Muscle of leg (tissue), 11 donors: ENCODE results near the gene PPIB. TPM values are rescaled to one million over a fixed set of nuclear protein-coding genes. Genes with fewer than 3 reads are reported as not detected.
A peak's percentile ranks its signal among the peaks of the same experiment; 100 is the strongest.

ENCODE experiments used
- DNase-seq: peaks from one replicate; pipeline ENCODE4 v3.0.0; 2013
- H3K27ac ChIP-seq: one replicate; pipeline ENCODE4 v1.5.1; 2013; ENCODE audit warnings: mild to moderate bottlenecking, low read length, control low read depth
- H3K27me3 ChIP-seq: one replicate; pipeline ENCODE4 v1.6.1; 2013; ENCODE audit warnings: low read length; ENCODE audit not compliant: control insufficient read depth, insufficient read depth
- H3K36me3 ChIP-seq: one replicate; pipeline ENCODE4 v1.6.1; 2013; ENCODE audit warnings: low read length; ENCODE audit not compliant: control insufficient read depth, insufficient read depth
- H3K4me1 ChIP-seq: one replicate; pipeline ENCODE4 v1.6.1; 2013; ENCODE audit warnings: low read length; ENCODE audit not compliant: control insufficient read depth, insufficient read depth
- H3K4me3 ChIP-seq: one replicate; pipeline ENCODE4 v1.5.1; 2013; ENCODE audit warnings: low read length, control low read depth
- H3K9me3 ChIP-seq: replicated peaks from 2 replicates; pipeline ENCODE4 v1.6.1; 2013; ENCODE audit warnings: low read depth, low read length; ENCODE audit not compliant: control insufficient read depth
- WGBS: methylation state at CpG from one replicate; pipeline ENCODE4 v1.1.5; 2013; ENCODE audit warnings: missing lambda C conversion rate; ENCODE audit not compliant: insufficient coverage; 5-methylcytosine and 5-hydroxymethylcytosine counted together
- polyA plus RNA-seq, 8 donors: library from polyadenylated mRNA; unstranded; fragments of 120-200 nt; gene quantifications; one replicate each; pipeline versions ENCODE4 v1.2.1 to v1.2.3, GENCODE V29; 2013; ENCODE audit warnings: inconsistent platforms in 1 of 8, low replicate concordance in 1 of 8; ENCODE audit not compliant: insufficient read length in 8 of 8, insufficient read depth in 1 of 8
- total RNA-seq: library from RNA; stranded (reverse); fragments of 120-200 nt; gene quantifications from one replicate; pipeline ENCODE4 v1.2.4, GENCODE V29; 2013

The PPIB gene
- total and polyA plus RNA-seq, 9 donors = 265 to 490 (median 338) TPM

DNA sequence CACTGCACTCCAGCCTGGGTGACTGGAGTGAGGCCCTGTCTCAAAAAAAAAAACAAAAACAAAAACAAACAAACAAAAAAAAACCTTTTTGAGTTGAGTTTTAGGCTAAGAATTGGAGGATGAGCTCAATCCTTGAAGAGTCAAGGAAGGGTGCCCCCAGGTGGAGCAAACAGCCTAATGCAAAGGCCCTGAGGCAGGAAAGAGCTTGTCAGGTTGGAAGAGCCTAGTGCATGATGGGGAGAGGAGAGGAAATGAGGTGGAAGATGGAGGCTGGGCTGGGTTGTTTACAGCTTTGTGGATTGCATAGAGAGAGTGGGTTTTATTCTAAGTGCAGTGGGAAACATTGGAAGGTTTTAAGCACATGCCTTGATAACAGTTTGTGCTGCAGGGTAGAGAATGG, 13.4 kb downstream of the PPIB start:
- DNase-seq = no peak
- H3K9me3 ChIP-seq = no peaks in the 10 kb centered on the region
- H3K36me3 ChIP-seq = peaks cover 22% of the 10 kb centered on the region
- H3K27me3 ChIP-seq = peaks cover 25% of the 10 kb centered on the region
- H3K4me3 ChIP-seq = no peak overlapping the region
- no peak overlapping the region for H3K27ac ChIP-seq
- peaks cover 38% of the 10 kb centered on the region for H3K4me1 ChIP-seq

DNA sequence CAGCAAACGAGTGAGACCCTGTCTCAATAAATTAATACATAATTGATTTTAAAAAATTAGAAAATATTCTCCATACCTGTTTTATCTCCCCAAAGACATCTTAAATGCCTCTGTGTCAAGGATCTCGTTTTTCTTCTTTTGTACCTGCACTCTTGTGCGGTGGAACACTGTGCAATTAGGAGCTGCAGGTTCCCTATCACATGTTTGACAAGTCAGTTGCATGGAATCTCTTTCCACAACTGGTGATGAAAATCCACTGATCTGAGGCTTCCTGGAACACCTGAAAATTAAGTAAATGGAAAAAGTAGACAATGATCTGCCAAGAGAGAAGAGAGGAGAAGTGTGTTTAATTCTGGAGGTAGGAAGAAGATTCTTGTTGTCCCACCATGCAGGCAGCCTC, 14.2 kb downstream of the PPIB start:
- no peak for DNase-seq
- WGBS = 72% methylated on average over 2 of the region's 3 CpGs
- no peaks in the 10 kb centered on the region for H3K9me3 ChIP-seq
- peaks cover 29% of the 10 kb centered on the region for H3K4me1 ChIP-seq
- H3K4me3 ChIP-seq = no peak overlapping the region
- H3K27me3 ChIP-seq = peaks cover 25% of the 10 kb centered on the region
- H3K27ac ChIP-seq = no peak overlapping the region
- peaks cover 22% of the 10 kb centered on the region for H3K36me3 ChIP-seq

DNA sequence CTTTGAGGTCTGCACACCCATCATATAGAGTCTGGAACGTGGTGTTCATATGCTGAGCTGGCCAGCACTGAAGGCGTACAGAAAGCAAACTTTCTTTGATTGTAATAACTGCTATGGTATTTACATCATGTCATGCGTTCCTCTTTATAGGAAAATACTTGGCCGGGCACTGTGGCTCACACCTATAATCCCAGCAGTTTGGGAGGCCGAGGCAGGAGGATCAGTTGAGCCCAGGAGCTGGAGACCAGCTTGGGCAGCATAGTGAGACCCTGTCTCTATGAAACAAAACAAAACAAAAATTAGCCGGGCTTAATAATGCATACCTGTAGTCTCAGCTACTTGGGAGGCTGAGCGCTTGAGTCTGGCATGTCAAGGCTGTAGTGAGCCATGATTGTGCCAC, 14.7 kb downstream of the PPIB start:
- 80% methylated on average over 3 of the region's 7 CpGs for WGBS
- peaks cover 25% of the 10 kb centered on the region for H3K4me1 ChIP-seq
- no peak overlapping the region for H3K27ac ChIP-seq
- H3K36me3 ChIP-seq = peaks cover 26% of the 10 kb centered on the region
- H3K4me3 ChIP-seq = no peak overlapping the region
- H3K9me3 ChIP-seq = no peaks in the 10 kb centered on the region
- DNase-seq = no peak
- H3K27me3 ChIP-seq = peaks cover 22% of the 10 kb centered on the region

DNA sequence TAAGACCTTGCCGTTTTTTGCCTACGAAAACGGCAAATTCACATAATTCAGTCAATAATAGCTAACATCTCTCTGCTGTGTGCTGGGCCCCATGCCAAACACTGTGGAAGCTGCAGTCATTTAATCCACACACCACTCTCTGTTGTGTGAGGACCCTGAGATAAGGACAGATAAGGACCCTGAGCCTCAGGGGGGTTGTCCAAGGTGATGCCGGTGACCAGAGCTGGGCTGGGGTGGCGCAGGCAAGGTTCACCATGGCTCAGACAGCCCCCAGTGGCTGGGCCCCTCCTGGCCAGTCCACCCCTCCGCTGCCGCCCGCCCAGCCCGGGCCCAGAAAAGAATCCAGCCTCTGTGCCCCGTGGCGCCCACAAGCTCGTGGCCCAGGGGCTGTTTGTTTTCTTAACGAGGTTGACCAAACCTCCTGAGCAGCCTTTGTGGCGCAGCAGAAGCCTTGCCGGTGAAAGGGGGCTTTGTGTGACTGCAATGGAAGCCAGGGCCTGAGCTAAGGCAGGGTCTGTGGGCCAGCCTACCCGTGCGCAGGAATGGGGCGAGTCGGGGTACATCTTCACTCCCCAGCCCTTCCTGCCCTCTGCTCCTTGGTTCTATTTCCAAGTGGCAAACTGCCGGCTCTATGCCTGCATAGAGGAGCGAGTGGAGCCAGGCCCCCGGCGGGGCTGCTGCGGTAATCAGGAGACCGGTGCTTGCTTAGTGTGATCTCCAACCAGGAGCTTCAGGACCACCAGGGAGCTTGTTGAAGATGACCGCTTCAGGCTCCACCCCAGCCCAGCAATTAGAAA, 15.7 kb downstream of the PPIB start:
- Histone ChIP-seq H3K4me3 (no peak overlapping the region), H3K4me1 (peaks cover 15% of the 10 kb centered on the region), H3K36me3 (peaks cover 37% of the 10 kb centered on the region), H3K9me3 (no peaks in the 10 kb centered on the region), H3K27ac (no peak overlapping the region), H3K27me3 (peaks cover 12% of the 10 kb centered on the region)
- WGBS = 81% methylated on average over 23 of the region's 26 CpGs
- no peak for DNase-seq

DNA sequence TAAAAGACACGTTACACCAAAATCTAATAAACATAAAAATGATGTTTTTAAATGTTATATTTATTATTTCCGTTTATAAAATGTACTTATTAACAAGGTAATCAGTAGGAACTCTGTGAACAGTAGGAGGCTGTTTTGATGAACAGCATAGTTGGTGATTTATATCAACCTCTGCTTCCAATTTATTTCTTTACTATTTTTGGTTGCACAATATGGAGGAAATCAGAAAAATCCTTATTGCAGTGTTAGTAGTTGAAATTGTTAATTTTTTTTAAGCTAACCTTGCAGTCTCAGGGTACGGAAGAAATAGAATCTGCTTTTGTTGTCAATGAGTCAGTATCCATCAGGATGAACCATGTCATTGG, 16.3 kb downstream of the PPIB start:
- H3K36me3 ChIP-seq = peaks cover 42% of the 10 kb centered on the region
- WGBS = 50% methylated on average over 1 of the region's 3 CpGs
- no peak for DNase-seq

DNA sequence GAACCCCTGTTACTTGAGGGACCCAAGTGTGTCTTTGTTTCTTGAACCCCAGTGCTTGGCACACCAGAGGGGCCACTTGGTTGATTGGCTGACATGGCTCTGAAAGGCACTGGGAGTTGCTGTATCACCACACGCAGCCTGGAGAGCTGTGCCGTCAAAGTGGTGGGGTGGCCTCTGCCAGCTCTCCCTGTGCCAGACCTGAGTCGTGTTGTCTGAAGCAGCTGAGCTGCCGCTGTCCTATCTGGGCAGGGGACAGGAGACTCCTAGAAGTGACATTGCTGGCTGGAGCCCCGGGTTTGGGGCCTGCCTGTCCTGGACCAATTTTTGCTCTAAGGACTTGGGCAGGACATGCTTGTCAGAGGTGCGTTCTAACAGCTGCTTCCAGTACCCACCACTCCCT, 16.8 kb downstream of the PPIB start:
- H3K36me3 ChIP-seq = peaks cover 47% of the 10 kb centered on the region
- DNase-seq = no peak

More for the DNA sequence above, 16.3 kb downstream of the PPIB start:
- H3K27me3 ChIP-seq = peaks cover 6% of the 10 kb centered on the region
- H3K9me3 ChIP-seq = no peaks in the 10 kb centered on the region
- no peak overlapping the region for H3K4me3 ChIP-seq
- no peak overlapping the region for H3K27ac ChIP-seq
- peaks cover 10% of the 10 kb centered on the region for H3K4me1 ChIP-seq

DNA sequence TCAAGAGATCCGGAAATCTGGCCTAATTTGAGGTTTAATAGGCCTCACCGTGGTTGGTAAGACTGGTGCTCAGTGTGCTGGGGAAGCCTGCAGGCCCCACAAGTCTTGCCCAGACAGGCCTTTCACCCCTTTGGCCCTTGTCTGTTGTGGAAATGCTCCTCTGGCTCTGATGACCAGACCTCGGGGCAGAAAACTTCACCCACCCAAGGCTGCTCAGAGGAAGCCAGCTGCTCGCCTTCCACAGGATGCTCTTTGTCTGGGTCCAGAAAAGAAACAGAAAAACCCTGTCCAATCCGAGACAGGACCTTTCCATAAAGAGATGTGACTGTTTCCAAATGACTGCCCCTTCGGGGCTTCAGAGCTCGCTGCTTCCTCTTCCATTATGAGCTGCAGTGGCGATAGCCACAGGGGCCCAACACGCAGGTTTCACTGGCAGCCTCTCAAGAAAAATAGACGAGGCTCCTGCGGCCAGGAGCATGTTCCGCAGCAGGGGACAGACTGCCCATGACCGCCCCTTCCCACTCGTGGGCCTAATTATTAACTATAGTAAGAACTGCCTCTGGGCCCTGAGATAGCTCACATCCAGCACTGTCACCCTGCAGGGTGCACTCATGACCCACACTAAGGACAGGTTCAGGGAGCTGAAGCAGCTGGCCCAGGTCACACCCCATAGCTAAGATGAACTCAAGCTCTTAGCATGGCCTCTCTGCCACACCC, 18.1 kb downstream of the PPIB start:
- Histone ChIP-seq H3K27me3 (no peaks in the 10 kb centered on the region), H3K9me3 (no peaks in the 10 kb centered on the region), H3K4me3 (no peak overlapping the region), H3K4me1 (peaks cover 5% of the 10 kb centered on the region), H3K36me3 (peaks cover 51% of the 10 kb centered on the region), H3K27ac (peak overlapping the region; percentile 7)
- 79% methylated on average over 14 of the region's 14 CpGs for WGBS
- no peak for DNase-seq

More for the DNA sequence above, 16.8 kb downstream of the PPIB start:
- no peaks in the 10 kb centered on the region for H3K9me3 ChIP-seq
- H3K27me3 ChIP-seq = peaks cover 2% of the 10 kb centered on the region
- no peak overlapping the region for H3K4me3 ChIP-seq
- H3K27ac ChIP-seq = no peak overlapping the region
- 78% methylated on average over 6 of the region's 6 CpGs for WGBS
- peaks cover 6% of the 10 kb centered on the region for H3K4me1 ChIP-seq

DNA sequence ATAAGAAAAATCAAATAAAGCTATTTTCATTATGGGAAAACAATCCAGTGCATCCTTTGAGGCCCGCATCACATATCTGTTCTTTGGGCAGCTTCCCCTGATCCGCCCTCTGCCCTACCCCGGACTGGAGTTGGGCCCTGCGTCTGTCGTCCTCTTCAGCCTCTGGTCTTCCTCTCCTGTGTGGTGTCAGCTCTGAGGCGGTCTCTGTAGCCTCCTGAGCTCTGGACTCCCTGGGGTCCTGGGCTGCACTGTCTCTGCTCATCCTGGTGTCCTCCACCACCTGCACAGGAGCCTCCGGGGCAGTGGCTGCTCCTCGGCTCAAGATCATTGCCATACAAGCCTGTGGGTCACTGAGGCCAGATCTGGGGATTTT, 18.6 kb downstream of the PPIB start:
- Histone ChIP-seq H3K27ac (no peak overlapping the region), H3K36me3 (peaks cover 51% of the 10 kb centered on the region)
- WGBS = 82% methylated on average over 8 of the region's 8 CpGs

DNA sequence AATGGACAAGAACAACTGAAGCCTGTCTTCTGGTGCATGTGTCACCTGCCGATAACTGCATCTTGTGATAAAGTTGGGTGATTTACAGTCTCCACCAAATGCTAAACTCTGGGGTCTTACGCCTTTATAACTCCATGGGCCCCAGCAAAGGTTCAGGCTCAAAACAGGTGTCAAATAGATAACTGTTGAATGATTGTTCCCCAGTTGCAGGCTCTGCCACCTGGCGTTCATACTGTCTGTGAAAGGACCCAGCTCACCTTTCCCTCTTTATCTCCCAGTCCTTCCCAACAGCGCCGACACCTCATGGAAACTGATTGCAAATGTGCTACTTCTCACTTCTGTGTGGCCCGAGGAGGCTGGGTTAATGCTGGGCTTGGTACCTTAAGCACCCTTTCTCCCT, 19.5 kb downstream of the PPIB start:
- H3K4me1 ChIP-seq = peaks cover 5% of the 10 kb centered on the region
- DNase-seq = no peak
- H3K36me3 ChIP-seq = peaks cover 57% of the 10 kb centered on the region
- H3K27me3 ChIP-seq = no peaks in the 10 kb centered on the region
- no peaks in the 10 kb centered on the region for H3K9me3 ChIP-seq
- 76% methylated on average over 5 of the region's 6 CpGs for WGBS
- no peak overlapping the region for H3K4me3 ChIP-seq
- H3K27ac ChIP-seq = no peak overlapping the region

More for the DNA sequence above, 18.6 kb downstream of the PPIB start:
- no peak for DNase-seq
- Histone ChIP-seq H3K9me3 (no peaks in the 10 kb centered on the region), H3K4me3 (no peak overlapping the region), H3K27me3 (no peaks in the 10 kb centered on the region), H3K4me1 (peaks cover 5% of the 10 kb centered on the region)

DNA sequence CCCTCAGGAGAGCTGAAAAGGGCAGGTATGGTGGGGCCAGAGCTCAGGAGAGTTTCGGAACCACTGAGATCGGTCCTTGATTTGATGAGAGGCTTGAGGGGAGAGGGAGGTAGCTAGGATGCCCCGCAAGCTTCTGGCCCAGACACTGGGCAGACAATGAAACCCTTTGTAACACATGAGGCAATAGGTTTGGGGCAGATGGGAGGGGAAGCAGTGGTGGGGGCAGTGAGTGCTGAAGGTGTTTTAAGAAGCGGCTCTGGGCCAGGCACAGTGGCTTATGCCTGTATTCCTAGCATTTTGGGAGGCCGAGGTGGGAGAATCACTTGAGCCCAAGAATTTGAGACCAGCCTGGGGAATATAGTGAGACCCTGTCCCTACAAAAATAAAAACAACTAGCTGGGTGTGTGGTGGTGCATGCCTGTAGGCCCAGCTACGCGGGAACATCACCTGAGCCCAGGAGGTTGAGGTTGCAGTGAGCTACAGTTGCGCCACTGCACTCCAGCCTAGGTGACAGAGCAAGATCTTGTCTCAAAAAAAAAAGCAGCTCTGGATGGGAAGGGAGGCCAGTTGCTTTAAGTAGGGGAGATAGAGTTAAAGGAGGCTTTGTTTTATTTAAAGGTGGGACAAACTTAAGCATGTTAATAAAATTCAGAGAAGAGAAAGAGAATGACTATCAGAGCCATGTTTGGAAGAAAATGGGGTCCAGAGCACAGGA, 20.9 kb downstream of the PPIB start:
- Histone ChIP-seq H3K9me3 (no peaks in the 10 kb centered on the region), H3K36me3 (peaks cover 68% of the 10 kb centered on the region), H3K4me3 (no peak overlapping the region), H3K27ac (no peak overlapping the region), H3K27me3 (no peaks in the 10 kb centered on the region), H3K4me1 (peaks cover 5% of the 10 kb centered on the region)
- DNase-seq = no peak
- WGBS = 99% methylated on average over 8 of the region's 8 CpGs
